H1 (cell line): ENCODE data around the gene SGSM1. TPM values are rescaled to one million over a fixed set of nuclear protein-coding genes. Genes with fewer than 3 reads are reported as not detected.

Experiments used
- EP300 ChIP-seq, 2 experiments: IDR thresholded peaks; 1 replicate in 1 of 2; 2 replicates in 1 of 2; pipeline ENCODE4 v1.6.1; 2011 to 2012; ENCODE audit warnings: low read depth in 2 of 2, low read length in 2 of 2, mild to moderate bottlenecking in 2 of 2, borderline replicate concordance in 1 of 2, inconsistent platforms in 1 of 2, moderate library complexity in 1 of 2
- POU5F1 ChIP-seq: IDR thresholded peaks from 2 replicates; pipeline ENCODE4 v1.6.1; 2011; ENCODE audit warnings: low read depth, mild to moderate bottlenecking, low read length, moderate library complexity
- SP1 ChIP-seq: IDR thresholded peaks from 2 replicates; pipeline ENCODE4 v1.6.1; 2011; ENCODE audit warnings: low read depth, low read length
- polyA plus RNA-seq, 7 experiments: library from polyadenylated mRNA; depleted of rRNA in 3 of 7; stranded (reverse) in 5 of 7; unstranded in 2 of 7; fragments of >200 nt in 5 of 7; fragments of 200-250 nt in 2 of 7; gene quantifications; 1 replicate in 5 of 7; 2 replicates in 1 of 7; 4 replicates in 1 of 7; pipeline versions ENCODE4 v1.2.1 to v1.2.3, GENCODE V29; 2011 to 2013; ENCODE audit warnings: missing spikeins in 2 of 7, mixed read lengths in 2 of 7
- total RNA-seq: library from RNA; stranded (reverse); fragmentation: NEBNext Ultra II Directional; extraction: Animal tissue kit (Norgen Biotek cat#: 25700); gene quantifications from 2 replicates; pipeline ENCODE4 v1.2.1, GENCODE V29; 2021

The SGSM1 gene
- total and polyA plus RNA-seq, 2 of the 8 experiments (the other 6 are each of a cell fraction or from before 2014, with no cell fraction given): 2.8 to 5.2 TPM

- TF ChIP-seq POU5F1 (no peak), SP1 (no peak), EP300 (IDR thresholded peaks at IDR 0.05; ENCODE audit: borderline replicate concordance in 1 of 2, low read depth in 2 of 2, low read length in 2 of 2) (no peak)
Observed at GRCh38 chr22:24812950-24813775, 7.2 kb downstream of the SGSM1 start (continued).
